ENCODE results near the gene LAMA2.

LAMA2 gene

DNA sequence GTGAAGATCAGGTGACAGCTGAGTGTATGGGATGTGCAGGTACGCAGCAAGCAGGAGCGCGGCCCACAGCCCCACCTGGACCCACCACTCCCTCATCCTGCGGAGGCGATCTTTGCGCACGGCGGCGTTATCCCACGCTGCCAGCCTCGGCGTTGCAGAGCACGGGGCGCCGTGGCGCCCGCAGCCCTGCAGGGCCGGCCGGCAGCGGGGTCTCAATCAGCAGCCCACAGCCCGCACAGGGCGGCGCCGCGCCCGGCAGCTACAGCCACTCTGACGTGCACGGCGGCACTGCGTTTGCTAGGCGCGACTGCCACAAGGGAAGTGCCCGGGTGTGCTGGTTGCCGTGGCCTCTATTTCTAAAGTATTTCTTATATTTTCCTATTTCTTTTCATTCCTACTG is 46.9 kb downstream of the LAMA2 start:
- DNase-seq (ENCODE audit: low spot score): no peak
- in situ Hi-C loops (cut with MboI; ENCODE audit: low sequenced_read_pairs, unreplicated experiment): no loop called here
- TF ChIP-seq, protein P1, sequence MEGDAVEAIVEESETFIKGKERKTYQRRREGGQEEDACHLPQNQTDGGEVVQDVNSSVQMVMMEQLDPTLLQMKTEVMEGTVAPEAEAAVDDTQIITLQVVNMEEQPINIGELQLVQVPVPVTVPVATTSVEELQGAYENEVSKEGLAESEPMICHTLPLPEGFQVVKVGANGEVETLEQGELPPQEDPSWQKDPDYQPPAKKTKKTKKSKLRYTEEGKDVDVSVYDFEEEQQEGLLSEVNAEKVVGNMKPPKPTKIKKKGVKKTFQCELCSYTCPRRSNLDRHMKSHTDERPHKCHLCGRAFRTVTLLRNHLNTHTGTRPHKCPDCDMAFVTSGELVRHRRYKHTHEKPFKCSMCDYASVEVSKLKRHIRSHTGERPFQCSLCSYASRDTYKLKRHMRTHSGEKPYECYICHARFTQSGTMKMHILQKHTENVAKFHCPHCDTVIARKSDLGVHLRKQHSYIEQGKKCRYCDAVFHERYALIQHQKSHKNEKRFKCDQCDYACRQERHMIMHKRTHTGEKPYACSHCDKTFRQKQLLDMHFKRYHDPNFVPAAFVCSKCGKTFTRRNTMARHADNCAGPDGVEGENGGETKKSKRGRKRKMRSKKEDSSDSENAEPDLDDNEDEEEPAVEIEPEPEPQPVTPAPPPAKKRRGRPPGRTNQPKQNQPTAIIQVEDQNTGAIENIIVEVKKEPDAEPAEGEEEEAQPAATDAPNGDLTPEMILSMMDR (IDR thresholded peaks at IDR 0.05; ENCODE audit: borderline replicate concordance, control extremely low read depth, extremely low read depth, insufficient read depth, missing control alignments): no peak

- no peak for DNase-seq (ENCODE audit: low spot score)
- TF ChIP-seq, protein P1 (IDR thresholded peaks at IDR 0.05; ENCODE audit: borderline replicate concordance, control extremely low read depth, extremely low read depth, insufficient read depth, missing control alignments): no peak
- in situ Hi-C loops (cut with MboI; ENCODE audit: low sequenced_read_pairs, unreplicated experiment): no loop called here
Observed at GRCh38 chr6:128930321-128930720, 47.4 kb downstream of the LAMA2 start.

DNA sequence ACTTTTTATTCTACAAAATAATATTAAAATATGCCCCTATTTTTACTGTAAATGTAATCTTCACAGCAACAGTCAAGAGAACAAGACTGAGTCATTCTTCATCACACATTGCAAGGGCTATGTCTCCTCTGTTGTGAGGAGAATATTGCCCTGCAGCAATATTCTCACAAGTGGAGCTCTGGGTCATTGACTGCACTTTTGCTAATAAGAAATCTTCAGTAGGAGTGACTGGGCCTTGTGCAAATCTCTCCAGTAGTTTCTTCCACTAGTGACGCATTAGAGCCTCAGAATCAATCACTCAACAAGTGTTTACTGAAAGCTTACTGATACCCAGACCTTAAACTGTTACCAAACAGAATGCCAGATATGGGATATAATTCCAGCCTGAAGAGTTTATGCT is 49.1 kb downstream of the LAMA2 start:
- DNase-seq (ENCODE audit: low spot score): no peak
- in situ Hi-C loops (cut with MboI; ENCODE audit: low sequenced_read_pairs, unreplicated experiment): no loop called here
- TF ChIP-seq, protein P1 (IDR thresholded peaks at IDR 0.05; ENCODE audit: borderline replicate concordance, control extremely low read depth, extremely low read depth, insufficient read depth, missing control alignments): no peak

DNA sequence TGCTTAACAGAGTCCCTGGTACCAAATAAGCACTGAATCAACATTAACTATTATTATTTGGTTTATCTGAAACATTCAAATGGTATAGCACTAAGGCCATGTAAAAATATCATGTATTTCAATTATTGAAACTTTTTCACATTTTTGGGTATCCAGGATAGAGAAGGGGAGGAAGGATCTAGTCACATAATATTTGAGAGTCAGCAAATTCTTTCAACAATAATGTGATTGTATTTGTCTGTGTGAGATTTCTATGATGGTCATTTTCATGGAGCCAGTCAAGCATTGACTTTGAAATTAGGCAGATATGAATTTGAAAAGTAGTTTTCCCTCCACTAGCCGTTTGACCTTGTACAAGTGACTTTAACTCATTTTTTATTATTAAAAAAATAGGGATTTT is 67.9 kb downstream of the LAMA2 start:
- TF ChIP-seq, protein P1 (IDR thresholded peaks at IDR 0.05; ENCODE audit: borderline replicate concordance, control extremely low read depth, extremely low read depth, insufficient read depth, missing control alignments): no peak
- in situ Hi-C loops (cut with MboI; ENCODE audit: low sequenced_read_pairs, unreplicated experiment): no loop called here
- no peak for DNase-seq (ENCODE audit: low spot score)

GRCh38 chr6:128952902-128953301 is 70.0 kb downstream of the LAMA2 start:
- no peak for DNase-seq (ENCODE audit: low spot score)
- TF ChIP-seq, protein P1 (IDR thresholded peaks at IDR 0.05; ENCODE audit: borderline replicate concordance, control extremely low read depth, extremely low read depth, insufficient read depth, missing control alignments): no peak
- in situ Hi-C loops (cut with MboI; ENCODE audit: low sequenced_read_pairs, unreplicated experiment): no loop called here

GRCh38 chr6:128954308-128955043 is 71.5 kb downstream of the LAMA2 start:
- TF ChIP-seq, protein P1 (IDR thresholded peaks at IDR 0.05; ENCODE audit: borderline replicate concordance, control extremely low read depth, extremely low read depth, insufficient read depth, missing control alignments): no peak
- in situ Hi-C loops (cut with MboI; ENCODE audit: low sequenced_read_pairs, unreplicated experiment): no loop called here
- no peak for DNase-seq (ENCODE audit: low spot score)

Data from GM13976 (cell line).